GM18873 (cell line): Measurements from ENCODE around the gene LCP2.
A peak's percentile ranks its signal among the peaks of the same experiment; 100 is the strongest.
"Not testable (repeated sequence)": the region's sequence is repeated elsewhere in the genome, so short reads cannot be mapped to it uniquely, and the experiment has no call there.

Source experiments
- ATAC-seq: cut with Tn5 transposase; IDR thresholded peaks from one replicate; pipeline ENCODE4 v1.9.1; 2021; ENCODE audit warnings: mild to moderate bottlenecking, moderate library complexity, moderate number of reproducible peaks; ENCODE audit not compliant: unreplicated experiment, low FRiP score

Gene LCP2

GRCh38 chr5:170252720-170253350, 44.7 kb downstream of the LCP2 start:
- no peak for ATAC-seq

- no peak for ATAC-seq
These were observed 45.5 kb downstream of the LCP2 start for GRCh38 chr5:170252109-170252508.

- no peak for ATAC-seq
These were observed 46.1 kb downstream of the LCP2 start for GRCh38 chr5:170251462-170251861.

- ATAC-seq = no peak
These were observed 46.7 kb downstream of the LCP2 start for GRCh38 chr5:170250810-170251317.

- no peak for ATAC-seq
These were observed 48.2 kb downstream of the LCP2 start for GRCh38 chr5:170249355-170249754.

- ATAC-seq = not testable (repeated sequence)
These were observed 48.7 kb downstream of the LCP2 start for GRCh38 chr5:170248931-170249227.

GRCh38 chr5:170248172-170248930, 49.2 kb downstream of the LCP2 start:
- no peak for ATAC-seq

- ATAC-seq = no peak
These were observed 50.2 kb downstream of the LCP2 start for GRCh38 chr5:170247363-170247762.

GRCh38 chr5:170246126-170246870, 51.3 kb downstream of the LCP2 start:
- no peak for ATAC-seq

- ATAC-seq = not testable (repeated sequence)
These were observed 52.1 kb downstream of the LCP2 start for GRCh38 chr5:170245436-170245835.

- no peak for ATAC-seq
These were observed 59.0 kb downstream of the LCP2 start for GRCh38 chr5:170238456-170239196.

GRCh38 chr5:170235876-170236864, 61.4 kb downstream of the LCP2 start:
- ATAC-seq = peak; percentile 63

GRCh38 chr5:170233358-170233892, 64.2 kb downstream of the LCP2 start:
- ATAC-seq = no peak

GRCh38 chr5:170232786-170233185, 64.8 kb downstream of the LCP2 start, which contains the start of gene C5orf58:
TSS of gene C5orf58 (plus strand) at chr5:170232985. CDS start at chr5:170234977, 1,992 bp downstream.
- ATAC-seq = no peak

GRCh38 chr5:170228762-170229435, 68.7 kb downstream of the LCP2 start:
- no peak for ATAC-seq

GRCh38 chr5:170226661-170227060, 70.9 kb downstream of the LCP2 start:
- ATAC-seq = no peak

GRCh38 chr5:170226129-170226615, 71.4 kb downstream of the LCP2 start:
- ATAC-seq = no peak

GRCh38 chr5:170225326-170226128, 72.0 kb downstream of the LCP2 start:
- ATAC-seq = no peak
